ENCODE data around the gene SDHB. TPM values are rescaled to one million over a fixed set of nuclear protein-coding genes. Genes with fewer than 3 reads are reported as not detected.
A peak's percentile ranks its signal among the peaks of the same experiment; 100 is the strongest.

The SDHB gene
- total and polyA plus RNA-seq, 9 of the 15 experiments (the other 6 are each of a cell fraction or from before 2014, with no cell fraction given) = 207 to 554 (median 365) TPM

DNA sequence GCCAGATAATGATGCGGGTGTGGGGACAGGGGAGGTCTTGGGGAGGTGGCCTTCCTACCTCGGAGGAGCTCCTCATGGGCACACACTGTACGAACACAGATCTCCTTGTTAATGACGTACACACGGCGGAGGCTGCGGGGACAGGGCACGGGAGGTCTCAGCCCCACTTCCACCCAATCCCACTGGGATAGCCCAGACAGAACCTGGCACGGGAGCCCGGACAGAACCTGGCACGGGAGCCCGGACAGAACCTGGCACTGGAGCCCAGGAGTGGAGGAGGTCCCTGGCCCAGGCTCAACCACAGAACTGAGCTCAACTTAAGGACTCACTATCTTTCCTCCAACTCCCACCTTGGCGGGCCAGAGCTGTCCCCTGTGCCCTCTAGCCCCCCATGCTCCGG lies 78.6 kb downstream of the SDHB start:
- Histone ChIP-seq H3K36me3 (ENCODE audit: control insufficient read depth, insufficient read depth, low read length) (no peaks in the 10 kb centered on the region), H3K9me1 (ENCODE audit: control insufficient read depth, insufficient read depth, low read length) (no peaks in the 10 kb centered on the region), H4K20me1 (replicated peaks; ENCODE audit: control insufficient read depth, insufficient read depth, low read length) (peaks cover 23% of the 10 kb centered on the region), H3K27me3 (ENCODE audit: control insufficient read depth in 2 of 2, insufficient read depth in 2 of 2, low read length in 2 of 2) (peaks cover 17 to 35% of the 10 kb centered on the region in 2 experiments), H3K4me3 (no peak overlapping the region), H3K79me2 (ENCODE audit: control insufficient read depth, insufficient read depth, low read length) (no peaks in the 10 kb centered on the region), H3K4me1 (replicated peaks in 1 of 2; ENCODE audit: control insufficient read depth in 2 of 2, insufficient read depth in 2 of 2, low read length in 2 of 2) (peaks cover 0 to 54% of the 10 kb centered on the region in 2 experiments; a peak in 2 of 5 replicates), H2AFZ (ENCODE audit: low read depth, low read length) (no peak overlapping the region), H3K9me3 (replicated peaks; ENCODE audit: control insufficient read depth, insufficient read depth, low read depth, low read length) (no peaks in the 10 kb centered on the region), H3K4me2 (ENCODE audit: insufficient read depth, low read length) (no peak overlapping the region), H3K9ac (ENCODE audit: insufficient read depth in 1 of 2, low read depth in 2 of 2, low read length in 2 of 2) (peak overlapping the region in 1 of 2 experiments; percentile 73; a peak in 2 of 4 replicates), H3K27ac (ENCODE audit: extremely low read depth, low read depth, low read length) (no peak overlapping the region)
- ChIA-PET POLR2A (interaction anchor here (0.5 to 2.1 kb wide), 6 partner anchors 10 to 1723 kb away, joined by 3 to 8 read pairs (median 3); no protein-coding TSS in a partner anchor), CTCF (ENCODE audit: low intra/inter-chr PET ratio) (no interaction called here)
- intact Hi-C loops (cut with micrococcal nuclease) = no loop called here
- WGBS (ENCODE audit: insufficient coverage, low coverage, missing lambda C conversion rate) = 19% methylated on average over 14 of the region's 14 CpGs
- in situ Hi-C loops (cut with MboI) = no loop called here
- FAIRE-seq = no peak
- no peak for TF ChIP-seq ZNF263 (CRISPR knock-in tag; IDR thresholded peaks at IDR 0.05; ENCODE audit: borderline replicate concordance)
- no peak for TF ChIP-seq TARDBP (IDR thresholded peaks at IDR 0.05)
- TF ChIP-seq, protein P1, sequence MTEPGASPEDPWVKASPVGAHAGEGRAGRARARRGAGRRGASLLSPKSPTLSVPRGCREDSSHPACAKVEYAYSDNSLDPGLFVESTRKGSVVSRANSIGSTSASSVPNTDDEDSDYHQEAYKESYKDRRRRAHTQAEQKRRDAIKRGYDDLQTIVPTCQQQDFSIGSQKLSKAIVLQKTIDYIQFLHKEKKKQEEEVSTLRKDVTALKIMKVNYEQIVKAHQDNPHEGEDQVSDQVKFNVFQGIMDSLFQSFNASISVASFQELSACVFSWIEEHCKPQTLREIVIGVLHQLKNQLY (CRISPR knock-in tag; conservative IDR thresholded peaks at IDR 0.05) = no peak
- TF ChIP-seq, protein P2, sequence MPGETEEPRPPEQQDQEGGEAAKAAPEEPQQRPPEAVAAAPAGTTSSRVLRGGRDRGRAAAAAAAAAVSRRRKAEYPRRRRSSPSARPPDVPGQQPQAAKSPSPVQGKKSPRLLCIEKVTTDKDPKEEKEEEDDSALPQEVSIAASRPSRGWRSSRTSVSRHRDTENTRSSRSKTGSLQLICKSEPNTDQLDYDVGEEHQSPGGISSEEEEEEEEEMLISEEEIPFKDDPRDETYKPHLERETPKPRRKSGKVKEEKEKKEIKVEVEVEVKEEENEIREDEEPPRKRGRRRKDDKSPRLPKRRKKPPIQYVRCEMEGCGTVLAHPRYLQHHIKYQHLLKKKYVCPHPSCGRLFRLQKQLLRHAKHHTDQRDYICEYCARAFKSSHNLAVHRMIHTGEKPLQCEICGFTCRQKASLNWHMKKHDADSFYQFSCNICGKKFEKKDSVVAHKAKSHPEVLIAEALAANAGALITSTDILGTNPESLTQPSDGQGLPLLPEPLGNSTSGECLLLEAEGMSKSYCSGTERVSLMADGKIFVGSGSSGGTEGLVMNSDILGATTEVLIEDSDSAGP (CRISPR knock-in tag; IDR thresholded peaks at IDR 0.05) = no peak
- TF ChIP-seq SMAD4 (CRISPR knock-in tag; conservative IDR thresholded peaks at IDR 0.05) = no peak
- TF ChIP-seq, protein P3, sequence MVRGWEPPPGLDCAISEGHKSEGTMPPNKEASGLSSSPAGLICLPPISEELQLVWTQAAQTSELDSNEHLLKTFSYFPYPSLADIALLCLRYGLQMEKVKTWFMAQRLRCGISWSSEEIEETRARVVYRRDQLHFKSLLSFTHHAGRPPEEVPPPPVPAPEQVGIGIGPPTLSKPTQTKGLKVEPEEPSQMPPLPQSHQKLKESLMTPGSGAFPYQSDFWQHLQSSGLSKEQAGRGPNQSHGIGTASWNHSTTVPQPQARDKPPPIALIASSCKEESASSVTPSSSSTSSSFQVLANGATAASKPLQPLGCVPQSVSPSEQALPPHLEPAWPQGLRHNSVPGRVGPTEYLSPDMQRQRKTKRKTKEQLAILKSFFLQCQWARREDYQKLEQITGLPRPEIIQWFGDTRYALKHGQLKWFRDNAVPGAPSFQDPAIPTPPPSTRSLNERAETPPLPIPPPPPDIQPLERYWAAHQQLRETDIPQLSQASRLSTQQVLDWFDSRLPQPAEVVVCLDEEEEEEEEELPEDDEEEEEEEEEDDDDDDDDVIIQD (CRISPR knock-in tag; IDR thresholded peaks at IDR 0.05) = no peak
- no peak for TF ChIP-seq ZNF57 (CRISPR knock-in tag; IDR thresholded peaks at IDR 0.05)
- TF ChIP-seq ZNF24 (IDR thresholded peaks at IDR 0.05) = no peak
- no peak for TF ChIP-seq PRMT5 (CRISPR knock-in tag; IDR thresholded peaks at IDR 0.05)
- TF ChIP-seq CCNT2 (IDR thresholded peaks at IDR 0.05; ENCODE audit: borderline replicate concordance, extremely low read depth, insufficient read length, low read depth, low read length) = no peak
- TF ChIP-seq RFX5 (IDR thresholded peaks at IDR 0.05; ENCODE audit: low read depth, low read length) = no peak
- TF ChIP-seq ZNF586 (CRISPR knock-in tag; conservative IDR thresholded peaks at IDR 0.05) = no peak
- TF ChIP-seq, protein P4, sequence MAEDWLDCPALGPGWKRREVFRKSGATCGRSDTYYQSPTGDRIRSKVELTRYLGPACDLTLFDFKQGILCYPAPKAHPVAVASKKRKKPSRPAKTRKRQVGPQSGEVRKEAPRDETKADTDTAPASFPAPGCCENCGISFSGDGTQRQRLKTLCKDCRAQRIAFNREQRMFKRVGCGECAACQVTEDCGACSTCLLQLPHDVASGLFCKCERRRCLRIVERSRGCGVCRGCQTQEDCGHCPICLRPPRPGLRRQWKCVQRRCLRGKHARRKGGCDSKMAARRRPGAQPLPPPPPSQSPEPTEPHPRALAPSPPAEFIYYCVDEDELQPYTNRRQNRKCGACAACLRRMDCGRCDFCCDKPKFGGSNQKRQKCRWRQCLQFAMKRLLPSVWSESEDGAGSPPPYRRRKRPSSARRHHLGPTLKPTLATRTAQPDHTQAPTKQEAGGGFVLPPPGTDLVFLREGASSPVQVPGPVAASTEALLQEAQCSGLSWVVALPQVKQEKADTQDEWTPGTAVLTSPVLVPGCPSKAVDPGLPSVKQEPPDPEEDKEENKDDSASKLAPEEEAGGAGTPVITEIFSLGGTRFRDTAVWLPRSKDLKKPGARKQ (CRISPR knock-in tag; IDR thresholded peaks at IDR 0.05) = no peak
- TF ChIP-seq MAZ (CRISPR knock-in tag; conservative IDR thresholded peaks at IDR 0.05 in 1 of 2, IDR thresholded peaks at IDR 0.05 in 1 of 2) = no peak
- no peak for TF ChIP-seq POU5F1 (IDR thresholded peaks at IDR 0.05; ENCODE audit: borderline replicate concordance, low read depth, low read length, partially characterized antibody)
- no peak for TF ChIP-seq PTTG1 (tag; IDR thresholded peaks at IDR 0.05; ENCODE audit: low read depth)
- no peak for TF ChIP-seq PHF8 (IDR thresholded peaks at IDR 0.05; ENCODE audit: borderline replicate concordance, low read length)
- DNase-seq (ENCODE audit: extremely low read depth in 1 of 4, low spot score in 3 of 4) = no peak
- ATAC-seq = no peak
- no TSS peak for BruUV-seq (replicated peaks)
